Limb (tissue), 2 donors: ENCODE results near the gene FAM174A.
A peak's percentile ranks its signal among the peaks of the same experiment; 100 is the strongest.
"Not testable (repeated sequence)": the region's sequence is repeated elsewhere in the genome, so short reads cannot be mapped to it uniquely, and the experiment has no call there.

ENCODE experiments used
- DNase-seq, 2 donors: peaks; one replicate each; pipeline ENCODE4 v3.0.0-alpha.2; 2016; ENCODE audit errors: extremely low spot score in 2 of 2

The FAM174A gene

GRCh38 chr5:100575815-100576214 lies 40.6 kb downstream of the FAM174A start:
- no peak for DNase-seq

GRCh38 chr5:100576217-100576751 lies 41.1 kb downstream of the FAM174A start:
- DNase-seq: no peak

- no peak for DNase-seq
These were observed 42.3 kb downstream of the FAM174A start for GRCh38 chr5:100577506-100577905.

- DNase-seq: no peak
These were observed 48.9 kb downstream of the FAM174A start for GRCh38 chr5:100584069-100584468.

- DNase-seq: no peak
These were observed 49.7 kb downstream of the FAM174A start for GRCh38 chr5:100584889-100585288.

GRCh38 chr5:100590867-100591266 lies 55.7 kb downstream of the FAM174A start:
- DNase-seq: no peak

- peak in 1 of 2 donors; percentile 22 for DNase-seq
These were observed 60.1 kb downstream of the FAM174A start for GRCh38 chr5:100595152-100595811.

GRCh38 chr5:100595812-100596173 lies 60.6 kb downstream of the FAM174A start:
- no peak for DNase-seq

GRCh38 chr5:100598446-100598845 lies 63.3 kb downstream of the FAM174A start:
- DNase-seq: no peak

- no peak for DNase-seq
These were observed 65.3 kb downstream of the FAM174A start for GRCh38 chr5:100600298-100600994.

GRCh38 chr5:100603141-100603540 lies 68.0 kb downstream of the FAM174A start:
- no peak for DNase-seq

GRCh38 chr5:100604021-100604420 lies 68.8 kb downstream of the FAM174A start:
- DNase-seq: not testable (repeated sequence)

GRCh38 chr5:100609594-100609993 lies 74.4 kb downstream of the FAM174A start:
- no peak for DNase-seq

- no peak for DNase-seq
These were observed 79.1 kb downstream of the FAM174A start for GRCh38 chr5:100614308-100614707.

- DNase-seq: no peak
These were observed 80.2 kb downstream of the FAM174A start for GRCh38 chr5:100615362-100615761.

GRCh38 chr5:100616291-100616690 lies 81.1 kb downstream of the FAM174A start:
- DNase-seq: no peak

- DNase-seq: no peak
These were observed 81.8 kb downstream of the FAM174A start for GRCh38 chr5:100616981-100617380.

GRCh38 chr5:100623719-100624118 lies 88.5 kb downstream of the FAM174A start:
- DNase-seq: peak in 1 of 2 donors; percentile 49

GRCh38 chr5:100634937-100635534 lies 99.9 kb downstream of the FAM174A start:
- DNase-seq: no peak
